GOT3 (cell line): ENCODE measurements around the gene SOCS4.
"Not testable (repeated sequence)": the region's sequence is repeated elsewhere in the genome, so short reads cannot be mapped to it uniquely, and the experiment has no call there.

Source experiments
- DNase-seq: peaks from one replicate; lab custom pipeline; 2025; ENCODE audit warnings: mixed read lengths; lab: John Stamatoyannopoulos, UW

SOCS4 gene

DNA sequence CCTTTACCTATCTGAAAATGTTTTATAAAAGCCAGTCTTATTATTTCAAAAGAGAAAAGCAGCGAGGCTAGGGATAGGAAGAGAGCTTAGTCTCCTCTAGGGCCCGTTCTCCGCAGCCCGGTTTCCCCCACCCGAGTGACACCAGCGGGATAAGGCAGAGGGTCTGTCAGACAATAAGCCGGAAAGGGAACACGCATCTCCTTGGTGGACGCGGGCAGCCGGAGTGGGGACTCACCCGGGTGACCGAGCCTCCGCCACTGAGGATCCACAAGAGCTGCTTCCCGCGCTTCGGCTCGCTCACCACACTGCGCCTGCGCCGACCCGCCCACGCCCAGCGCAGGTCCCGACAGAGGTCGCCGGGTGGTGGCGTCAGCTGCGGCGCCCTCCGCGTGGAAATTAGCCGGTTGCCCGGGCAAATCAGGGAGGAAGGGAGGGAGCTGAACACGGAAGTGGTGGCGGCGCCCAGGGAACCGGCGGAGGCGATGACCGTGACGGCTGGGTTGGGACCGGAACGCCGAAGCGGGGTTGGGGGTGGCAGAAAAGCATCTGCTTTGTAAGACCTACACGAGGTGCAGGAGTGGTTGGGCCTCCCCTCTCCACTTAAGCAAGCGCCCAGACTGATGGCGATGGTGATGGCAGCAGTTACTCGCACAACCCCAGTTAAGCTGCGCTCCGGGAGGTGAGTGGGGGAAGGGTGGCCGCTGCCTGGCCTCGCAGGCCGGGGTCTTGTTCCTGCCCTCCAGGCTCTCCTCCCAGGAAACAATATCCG is at the start of gene SOCS4, which contains the start of gene WDHD1:
SOCS4 (plus strand) TSS at position 444 of the 769 bp plus-strand sequence. CDS start 15,806 bp downstream, outside the sequence.
WDHD1 (minus strand) TSS at position 307 of the 769 bp plus-strand sequence. CDS start 312 bp downstream, outside the sequence.
- DNase-seq, result peak; percentile 60

- DNase-seq, result no peak
Measured at GRCh38 chr14:54979039-54979438, 48.0 kb upstream of the SOCS4 start.

DNA sequence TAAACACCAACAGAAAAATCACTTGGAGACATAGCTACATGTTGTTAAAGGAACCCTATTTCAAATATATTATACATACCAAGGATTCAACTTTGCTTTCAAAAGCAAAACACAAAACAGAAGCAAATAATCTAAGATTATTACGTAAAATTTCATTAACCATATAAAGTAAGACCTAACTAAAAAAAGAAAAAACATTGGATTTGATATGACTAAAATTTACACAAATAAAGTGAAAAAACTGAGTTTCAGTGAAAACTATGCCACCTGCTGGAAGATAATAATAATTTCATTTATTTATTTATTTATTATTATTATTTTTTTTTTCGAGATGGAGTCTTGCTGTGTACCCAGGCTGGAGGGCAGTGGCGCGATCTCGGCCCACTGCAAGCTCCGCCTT is 45.3 kb upstream of the SOCS4 start:
- no peak for DNase-seq

DNA sequence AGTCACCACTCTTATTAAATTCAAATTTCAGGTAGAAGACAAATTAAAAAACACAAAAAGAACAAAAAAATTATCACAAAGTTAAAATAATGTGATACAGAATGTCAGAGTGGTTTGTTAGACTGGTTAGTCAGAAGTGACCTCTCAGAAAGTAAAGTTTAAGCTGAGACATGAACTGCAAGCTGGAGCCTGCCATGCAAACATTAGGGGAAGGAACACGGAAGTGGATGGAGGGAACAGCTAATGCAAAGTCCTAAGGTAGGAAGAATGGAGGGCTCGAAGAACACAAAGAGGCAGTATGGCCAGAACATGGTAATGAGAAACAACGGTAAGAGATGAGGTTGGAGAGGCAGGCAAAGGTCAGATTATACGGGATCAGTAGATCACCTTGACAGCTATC is 41.9 kb upstream of the SOCS4 start:
- no peak for DNase-seq

DNA sequence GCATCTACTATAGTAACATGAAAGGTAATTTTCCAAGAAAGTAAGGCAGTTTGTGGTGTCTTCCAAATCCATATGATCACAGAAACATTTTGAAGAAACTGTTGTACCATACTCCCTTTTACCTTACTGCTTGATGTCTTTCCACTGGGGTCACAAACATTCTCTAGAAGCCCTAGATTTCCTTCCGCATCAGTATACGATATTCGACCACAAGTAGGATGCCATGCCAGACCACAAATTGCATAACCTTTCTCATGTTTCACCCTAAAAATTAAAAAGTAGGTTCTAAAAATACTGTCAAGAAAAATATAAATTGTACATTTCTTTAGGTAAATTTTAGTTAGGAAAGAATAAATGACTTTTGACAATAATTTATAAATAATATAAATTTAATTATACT is 26.7 kb upstream of the SOCS4 start:
- no peak for DNase-seq

GRCh38 chr14:55005071-55005470 is 22.0 kb upstream of the SOCS4 start:
- DNase-seq, result no peak

- no peak for DNase-seq
Measured at GRCh38 chr14:55015006-55015405, 12.0 kb upstream of the SOCS4 start.

- DNase-seq, result no peak
Measured at GRCh38 chr14:55019968-55020554, 7.0 kb upstream of the SOCS4 start.

DNA sequence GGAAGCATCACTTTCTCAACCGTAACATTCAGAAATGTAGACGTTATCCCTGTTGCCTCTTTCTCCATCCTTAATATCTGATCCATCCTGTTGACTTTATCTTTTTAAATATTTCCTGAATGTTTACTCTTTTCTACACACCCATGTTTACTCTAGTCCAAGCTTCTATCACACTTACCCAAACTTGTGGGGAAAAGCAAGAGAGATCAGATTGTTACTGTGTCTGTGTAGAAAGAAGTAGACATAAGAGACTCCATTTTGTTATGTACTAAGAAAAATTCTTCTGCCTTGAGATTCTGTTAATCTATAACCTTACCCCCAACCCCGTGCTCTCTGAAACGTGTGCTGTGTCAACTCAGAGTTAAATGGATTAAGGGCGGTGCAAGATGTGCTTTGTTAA is 2.7 kb upstream of the SOCS4 start:
- not testable (repeated sequence) for DNase-seq

- no peak for DNase-seq
Measured at GRCh38 chr14:55025948-55026347, 1.1 kb upstream of the SOCS4 start.

DNA sequence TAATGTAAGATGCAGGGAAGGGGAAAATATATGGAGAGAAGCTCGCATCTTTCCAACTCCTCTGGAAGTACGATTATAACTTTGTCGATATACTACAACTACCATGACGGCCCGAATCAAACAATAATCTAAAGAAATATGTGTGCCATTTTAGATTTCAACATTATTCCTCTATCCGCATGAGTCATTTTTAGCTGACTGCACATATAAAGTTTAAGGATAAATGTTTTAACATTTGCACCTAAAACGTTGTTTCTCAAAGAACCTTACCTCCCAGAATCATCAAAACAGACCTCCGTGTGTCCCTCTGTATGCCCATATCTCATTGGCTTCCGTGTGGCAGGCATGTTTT is 619 bp upstream of the SOCS4 start:
- no peak for DNase-seq

DNA sequence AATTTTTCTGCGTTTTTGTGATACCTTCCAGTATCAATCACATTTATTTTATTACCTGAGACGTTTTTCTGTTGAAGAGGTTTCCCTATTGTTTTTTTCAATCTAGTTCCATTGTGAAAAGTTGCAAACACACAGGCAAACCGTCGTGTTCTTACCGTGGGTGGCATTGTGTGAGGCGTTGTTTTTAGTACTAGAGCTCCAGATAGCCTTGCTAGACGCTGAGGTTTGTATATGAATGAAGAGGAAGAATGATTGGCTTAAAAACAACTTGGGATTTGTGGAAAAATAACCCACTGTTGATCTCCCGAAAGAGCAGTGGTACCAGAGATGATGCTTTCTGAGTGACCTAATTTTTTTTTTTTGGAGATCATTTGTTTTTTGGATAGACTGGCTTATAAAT is 1.0 kb downstream of the SOCS4 start:
- DNase-seq, result no peak

DNA sequence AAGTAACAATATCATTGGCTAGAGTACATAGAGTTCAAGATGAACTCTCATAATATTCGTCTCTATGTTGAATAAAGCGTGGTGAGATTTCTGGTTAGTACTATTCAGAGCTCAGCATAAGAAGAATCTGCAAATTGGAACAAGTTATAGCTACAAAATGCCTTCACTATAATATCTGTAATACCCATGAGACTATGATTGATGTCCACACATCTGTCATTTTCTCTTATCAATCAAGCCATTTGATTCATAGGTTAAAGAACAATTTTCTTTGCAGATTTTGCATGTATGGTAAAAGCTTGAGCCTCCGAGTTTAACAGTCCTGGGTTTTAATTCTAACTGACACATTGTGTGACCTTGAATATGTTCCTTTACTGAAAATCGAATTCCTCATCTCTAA is 1.4 kb downstream of the SOCS4 start:
- DNase-seq, result no peak

GRCh38 chr14:55031190-55031589 is 4.2 kb downstream of the SOCS4 start:
- DNase-seq, result no peak

DNA sequence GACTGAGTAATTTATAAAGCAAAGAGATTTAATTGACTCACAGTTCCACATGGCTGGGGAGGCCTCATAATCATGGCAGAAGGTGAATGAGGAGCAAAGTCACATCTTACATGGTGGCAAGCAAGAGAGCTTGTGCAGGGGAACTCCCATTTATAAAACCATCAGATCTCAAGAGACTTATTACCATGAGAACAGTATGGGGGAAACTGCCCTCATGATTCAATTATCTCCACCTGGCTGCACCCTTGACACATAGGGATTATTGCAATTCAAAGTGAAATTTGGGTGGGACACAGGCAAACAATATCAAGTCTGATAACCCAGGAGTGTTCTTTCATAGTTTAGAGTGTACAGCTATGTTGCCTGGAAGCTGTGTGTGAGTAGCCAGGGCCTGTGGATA is 11.0 kb downstream of the SOCS4 start:
- not testable (repeated sequence) for DNase-seq

- no peak for DNase-seq
Measured at GRCh38 chr14:55038708-55039107, 11.7 kb downstream of the SOCS4 start.

DNA sequence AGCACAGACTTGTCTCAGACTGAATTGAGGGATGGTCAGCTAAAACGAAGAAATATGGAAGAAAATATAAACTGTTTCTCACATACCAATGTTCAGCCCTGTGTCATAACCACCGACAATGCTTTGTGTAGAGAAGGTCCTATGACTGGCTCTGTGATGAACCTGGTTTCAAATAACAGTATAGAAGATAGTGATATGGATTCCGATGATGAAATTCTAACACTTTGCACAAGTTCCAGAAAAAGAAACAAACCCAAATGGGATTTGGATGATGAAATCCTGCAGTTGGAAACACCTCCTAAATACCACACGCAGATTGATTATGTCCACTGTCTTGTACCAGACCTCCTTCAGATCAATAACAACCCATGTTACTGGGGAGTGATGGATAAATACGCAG is 16.5 kb downstream of the SOCS4 start:
- no peak for DNase-seq

DNA sequence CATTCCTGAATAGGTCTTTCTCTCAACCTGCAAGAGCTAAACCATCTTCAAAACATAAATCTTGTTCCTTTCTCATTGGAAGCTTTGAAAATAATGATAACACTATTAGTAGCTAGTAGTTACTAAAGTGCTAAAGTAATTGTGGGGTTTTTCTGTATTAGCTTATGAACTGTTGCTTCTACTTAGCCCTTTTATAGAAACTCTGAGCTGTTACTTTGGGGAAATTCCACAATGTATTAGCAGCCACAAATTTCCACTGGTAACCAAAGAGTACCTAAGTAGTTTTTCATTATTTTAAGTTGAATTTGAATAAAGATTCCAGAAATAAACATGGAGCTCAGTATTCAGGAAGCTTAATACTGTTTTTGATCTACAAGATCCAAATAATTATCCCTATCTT is 18.1 kb downstream of the SOCS4 start:
- DNase-seq, result no peak

GRCh38 chr14:55047301-55048053 is 20.4 kb downstream of the SOCS4 start:
- DNase-seq, result no peak

DNA sequence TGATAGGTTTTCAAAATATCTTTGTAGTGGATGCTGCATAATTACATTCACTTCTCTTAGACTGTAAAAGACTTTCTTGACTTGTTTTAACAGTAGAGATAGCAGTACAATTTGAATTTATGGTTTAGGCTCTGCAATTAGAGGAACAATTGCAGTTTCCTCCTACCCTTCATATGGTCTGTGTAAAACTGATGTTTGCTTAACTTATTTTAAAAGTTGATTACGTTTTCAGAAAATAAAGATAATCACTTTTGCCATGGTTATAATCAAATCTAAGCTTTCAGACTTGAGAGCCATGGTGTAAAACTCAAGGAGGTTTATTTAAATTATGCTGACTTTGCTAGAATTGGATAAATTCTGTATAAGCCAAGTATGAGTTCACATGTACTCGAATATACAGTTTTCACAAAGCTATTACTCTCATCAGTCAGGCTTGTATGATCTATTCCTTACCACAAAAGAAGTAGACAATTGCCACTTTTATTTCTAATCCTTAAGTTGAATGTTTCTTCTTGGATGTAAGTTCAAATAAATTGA is 21.9 kb downstream of the SOCS4 start:
- no peak for DNase-seq

DNA sequence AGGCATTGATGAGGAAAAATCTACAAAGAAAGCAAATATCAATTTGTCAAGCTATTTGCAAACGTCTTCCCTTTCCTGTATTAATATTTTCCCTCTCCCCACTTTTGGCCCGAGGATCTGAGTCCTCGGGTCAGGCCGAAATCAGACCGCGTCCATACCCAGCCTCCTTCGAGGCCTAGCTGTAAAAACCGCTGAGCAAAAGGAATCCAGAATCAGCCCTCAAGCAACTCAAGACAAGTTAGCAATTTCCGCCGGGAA is 24.1 kb downstream of the SOCS4 start:
- DNase-seq, result no peak

DNA sequence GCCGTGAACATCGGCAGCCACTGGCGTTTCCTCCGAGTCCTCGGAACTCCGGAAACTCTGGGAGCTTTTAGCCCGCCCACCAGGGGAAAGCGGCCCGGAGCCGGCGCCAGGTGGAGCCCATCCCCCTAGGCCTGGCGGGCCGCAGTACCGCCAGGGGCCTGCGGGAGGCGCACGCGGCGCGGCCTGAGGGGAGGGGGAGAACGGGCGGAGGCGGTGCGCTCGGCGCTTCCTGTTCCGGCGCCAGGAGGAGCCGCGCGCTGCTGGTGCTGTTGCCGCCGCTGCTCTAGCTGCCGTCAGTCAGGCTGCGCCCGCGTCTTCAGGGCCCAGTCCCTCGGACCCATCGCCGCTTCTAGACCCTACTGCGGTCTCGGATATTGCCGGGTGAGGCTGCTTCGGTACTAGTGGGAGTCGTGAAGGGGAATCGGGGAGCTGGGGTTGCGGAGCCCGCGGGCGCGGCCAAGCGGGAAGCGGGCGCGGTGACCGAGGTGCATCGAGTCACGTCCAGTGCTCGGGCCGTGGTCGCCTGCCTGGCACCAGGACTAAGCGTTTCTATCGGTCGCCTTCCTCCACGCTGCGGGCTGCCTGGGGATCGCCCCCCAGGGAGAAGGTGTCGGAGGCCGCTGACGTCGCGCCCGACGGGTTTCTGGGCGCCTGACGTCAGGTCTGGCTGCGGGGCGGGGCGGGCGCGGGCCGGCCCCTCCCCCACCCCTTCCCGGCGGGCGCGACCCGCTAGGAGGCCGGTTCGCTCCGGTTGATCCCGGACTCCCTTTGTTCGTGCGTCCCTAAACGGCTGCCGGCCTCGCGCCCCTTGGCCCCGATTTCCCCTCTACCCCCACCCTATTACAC is 24.6 kb downstream of the SOCS4 start, which contains the start of gene MAPK1IP1L:
MAPK1IP1L (plus strand) TSS at position 225 of the 846 bp plus-strand sequence. CDS start 10,037 bp downstream, outside the sequence.
- peak; percentile 67 for DNase-seq
